ENCODE results near the gene RFFL.

Gene RFFL

DNA sequence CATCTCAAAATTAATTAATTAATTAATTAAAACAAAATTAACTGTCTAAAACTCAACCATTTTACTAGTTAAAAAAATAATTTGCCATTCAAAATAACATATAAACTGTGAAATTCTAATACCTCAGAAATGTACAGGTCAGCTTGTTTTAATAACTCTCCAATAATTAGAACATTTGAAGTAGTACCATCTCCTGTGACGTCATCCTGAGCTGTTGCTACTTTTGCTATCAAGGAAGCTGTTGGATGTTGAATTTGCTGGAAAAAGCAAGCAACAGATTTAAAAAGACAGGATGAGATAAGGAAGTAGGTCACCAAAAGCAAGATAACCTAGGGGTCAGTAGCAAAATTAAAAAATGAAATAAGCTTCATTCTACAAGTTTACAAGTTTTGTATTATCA is 105.1 kb downstream of the RFFL start:
- DNase-seq = no peak
